Fibroblast of lung (primary cell): ENCODE data around the gene FAM120AOS. TPM values are rescaled to one million over a fixed set of nuclear protein-coding genes. Genes with fewer than 3 reads are reported as not detected.

Experiments
- DNase-seq, 2 donors: peaks; one replicate each; pipeline versions ENCODE4 v3.0.0 to v3.0.0-alpha.2; 2010; ENCODE audit warnings: low read depth in 2 of 2
- H2AFZ ChIP-seq: 2 replicates; pipeline ENCODE4 v1.5.1; 2012; ENCODE audit warnings: low read length, control low read depth, inconsistent platforms
- H3K27ac ChIP-seq: 2 replicates; pipeline ENCODE4 v1.5.1; 2011; ENCODE audit warnings: low read length, control low read depth; ENCODE audit not compliant: insufficient read depth
- H3K27me3 ChIP-seq: 2 replicates; pipeline ENCODE4 v1.5.1; 2011; ENCODE audit warnings: mild to moderate bottlenecking, low read length; ENCODE audit not compliant: control insufficient read depth, insufficient read depth
- H3K36me3 ChIP-seq: 2 replicates; pipeline ENCODE4 v1.5.1; 2011; ENCODE audit warnings: low read length; ENCODE audit not compliant: control insufficient read depth, insufficient read depth
- H3K4me1 ChIP-seq: 2 replicates; pipeline ENCODE4 v1.5.1; 2011; ENCODE audit warnings: low read length; ENCODE audit not compliant: control insufficient read depth, insufficient read depth; ENCODE audit errors: extremely low read depth
- H3K4me2 ChIP-seq: 2 replicates; pipeline ENCODE4 v1.5.1; 2011; ENCODE audit warnings: low read length, control low read depth; ENCODE audit not compliant: insufficient read depth; ENCODE audit errors: extremely low read depth
- H3K4me3 ChIP-seq, 4 experiments: fragments of 200-600 bp in 1 of 4; sonication (generic) in 1 of 4; replicated peaks in 1 of 4; 2 replicates each; pipeline ENCODE4 v1.5.1; 2011 to 2016; ENCODE audit warnings: low read length in 4 of 4, low read depth in 3 of 4, mild to moderate bottlenecking in 3 of 4, control low read depth in 2 of 4, inconsistent platforms in 1 of 4, mixed read lengths in 1 of 4; ENCODE audit not compliant: insufficient read depth in 1 of 4; ENCODE audit errors: control extremely low read depth in 1 of 4
- H3K79me2 ChIP-seq: 2 replicates; pipeline ENCODE4 v1.5.1; 2012; ENCODE audit warnings: mild to moderate bottlenecking, low read length, inconsistent platforms; ENCODE audit not compliant: control insufficient read depth, insufficient read depth
- H3K9ac ChIP-seq: 2 replicates; pipeline ENCODE4 v1.5.1; 2011; ENCODE audit warnings: mild to moderate bottlenecking, low read length, control low read depth; ENCODE audit not compliant: insufficient read depth
- H3K9me3 ChIP-seq: 2 replicates; pipeline ENCODE4 v1.5.1; 2012; ENCODE audit warnings: low read depth, low read length; ENCODE audit not compliant: control insufficient read depth, insufficient read depth
- H4K20me1 ChIP-seq: 2 replicates; pipeline ENCODE4 v1.5.1; 2011; ENCODE audit warnings: low read length; ENCODE audit not compliant: control insufficient read depth, insufficient read depth; ENCODE audit errors: extremely low read depth
- CTCF ChIP-seq, 2 donors: IDR thresholded peaks in 1 of 2; conservative IDR thresholded peaks in 1 of 2; 1 replicate in 1 of 2; 2 replicates in 1 of 2; pipeline ENCODE4 v1.5.1; 2011 to 2012; ENCODE audit warnings: low read length in 2 of 2, control low read depth in 1 of 2, inconsistent platforms in 1 of 2, low read depth in 1 of 2, mild to moderate bottlenecking in 1 of 2
- EZH2 ChIP-seq: IDR thresholded peaks from 2 replicates; pipeline ENCODE4 v1.5.1; 2012; ENCODE audit warnings: low read length, control low read depth, mild to moderate bottlenecking; ENCODE audit errors: missing control alignments
- polyA plus RNA-seq, 2 donors: library from polyadenylated mRNA; depleted of rRNA in 1 of 2; stranded (reverse) in 1 of 2; unstranded in 1 of 2; fragments of >200 nt; gene quantifications; 2 replicates each; pipeline ENCODE4 v1.2.1, GENCODE V29; 2011 to 2012; ENCODE audit warnings: missing spikeins in 1 of 2
- total RNA-seq: library from RNA; depleted of rRNA; stranded (reverse); fragments of >200 nt; gene quantifications from 2 replicates; pipeline ENCODE4 v1.2.1, GENCODE V29; 2014

Gene FAM120AOS
- total and polyA plus RNA-seq, 2 donors (not counting 1 experiment from before 2014, with no cell fraction given), result 38.8 to 44.1 TPM

- peak in 1 of 2 donors; percentile 71 for DNase-seq
- no peak overlapping the region for H3K27ac ChIP-seq
- H3K4me3 ChIP-seq, result no peak overlapping the region
- H3K27me3 ChIP-seq, result no peaks in the 10 kb centered on the region
- no peaks in the 10 kb centered on the region for H4K20me1 ChIP-seq
- H2AFZ ChIP-seq, result no peak overlapping the region
- no peak overlapping the region for H3K4me2 ChIP-seq
- peaks cover 3% of the 10 kb centered on the region for H3K36me3 ChIP-seq
- H3K9me3 ChIP-seq, result no peaks in the 10 kb centered on the region
- TF ChIP-seq CTCF (conservative IDR thresholded peaks at IDR 0.05 in 1 of 2, IDR thresholded peaks at IDR 0.05 in 1 of 2; ENCODE audit: low read depth in 1 of 2, low read length in 2 of 2) (no peak), EZH2 (no peak)
- peaks cover 39% of the 10 kb centered on the region for H3K79me2 ChIP-seq
- no peak overlapping the region for H3K9ac ChIP-seq
- no peaks in the 10 kb centered on the region for H3K4me1 ChIP-seq
Observed at GRCh38 chr9:93479726-93480125, 26.3 kb upstream of the FAM120AOS start.

- peaks cover 34% of the 10 kb centered on the region for H3K79me2 ChIP-seq
- peaks cover 2% of the 10 kb centered on the region for H3K4me1 ChIP-seq
- no peaks in the 10 kb centered on the region for H3K36me3 ChIP-seq
- no peaks in the 10 kb centered on the region for H3K27me3 ChIP-seq
- H3K27ac ChIP-seq, result no peak overlapping the region
- H3K9me3 ChIP-seq, result no peaks in the 10 kb centered on the region
- H2AFZ ChIP-seq, result no peak overlapping the region
- H3K9ac ChIP-seq, result no peak overlapping the region
- H3K4me2 ChIP-seq, result no peak overlapping the region
- TF ChIP-seq EZH2 (no peak), CTCF (conservative IDR thresholded peaks at IDR 0.05 in 1 of 2, IDR thresholded peaks at IDR 0.05 in 1 of 2; ENCODE audit: low read depth in 1 of 2, low read length in 2 of 2) (no peak)
- no peaks in the 10 kb centered on the region for H4K20me1 ChIP-seq
- no peak for DNase-seq
- no peak overlapping the region for H3K4me3 ChIP-seq
Observed at GRCh38 chr9:93477397-93477796, 24.0 kb upstream of the FAM120AOS start.

- Histone ChIP-seq H3K9ac (no peak overlapping the region), H4K20me1 (no peaks in the 10 kb centered on the region), H3K27ac (no peak overlapping the region), H3K4me1 (peaks cover 2% of the 10 kb centered on the region), H3K36me3 (no peaks in the 10 kb centered on the region), H3K27me3 (no peaks in the 10 kb centered on the region), H3K9me3 (no peaks in the 10 kb centered on the region), H3K79me2 (peaks cover 32% of the 10 kb centered on the region), H2AFZ (no peak overlapping the region), H3K4me3 (no peak overlapping the region), H3K4me2 (no peak overlapping the region)
- no peak for DNase-seq
- TF ChIP-seq EZH2, result no peak
- no peak for TF ChIP-seq CTCF (conservative IDR thresholded peaks at IDR 0.05 in 1 of 2, IDR thresholded peaks at IDR 0.05 in 1 of 2; ENCODE audit: low read depth in 1 of 2, low read length in 2 of 2)
Observed at GRCh38 chr9:93476924-93477323, 23.5 kb upstream of the FAM120AOS start.
